ENCODE data around the gene SNRPD2. TPM values are rescaled to one million over a fixed set of nuclear protein-coding genes. Genes with fewer than 3 reads are reported as not detected.

The SNRPD2 gene
- total RNA-seq, 1 donor from 2014 or later: 314 TPM

- H3K27ac Mint-ChIP-seq (ENCODE audit: unreplicated experiment): no peak overlapping the region
- TF ChIP-seq CTCF (IDR thresholded peaks at IDR 0.05): peak; percentile 56
- H3K9me3 Mint-ChIP-seq (ENCODE audit: low read depth): no peaks in the 10 kb centered on the region
- peak; percentile 93 for DNase-seq (ENCODE audit: low spot score)
- peaks cover 3% of the 10 kb centered on the region for H3K27me3 Mint-ChIP-seq (ENCODE audit: low read depth)
- H3K4me3 Mint-ChIP-seq (ENCODE audit: unreplicated experiment): peak overlapping the region; percentile 60
- H3K36me3 Mint-ChIP-seq (ENCODE audit: low read depth): no peaks in the 10 kb centered on the region
- peaks cover 21% of the 10 kb centered on the region for H3K4me1 Mint-ChIP-seq (ENCODE audit: low read depth)
These were observed 14.2 kb downstream of the SNRPD2 start for GRCh38 chr19:45677351-45678230.

- TF ChIP-seq CTCF (IDR thresholded peaks at IDR 0.05): no peak
- no peak overlapping the region for H3K4me3 Mint-ChIP-seq (ENCODE audit: unreplicated experiment)
- no peaks in the 10 kb centered on the region for H3K36me3 Mint-ChIP-seq (ENCODE audit: low read depth)
- no peak overlapping the region for H3K27ac Mint-ChIP-seq (ENCODE audit: unreplicated experiment)
- DNase-seq (ENCODE audit: low spot score): no peak
- H3K4me1 Mint-ChIP-seq (ENCODE audit: low read depth): peaks cover 18% of the 10 kb centered on the region
- H3K27me3 Mint-ChIP-seq (ENCODE audit: low read depth): peaks cover 3% of the 10 kb centered on the region
- H3K9me3 Mint-ChIP-seq (ENCODE audit: low read depth): no peaks in the 10 kb centered on the region
These were observed 14.9 kb downstream of the SNRPD2 start for GRCh38 chr19:45676851-45677263.

- Mint-ChIP-seq H3K27me3 (ENCODE audit: low read depth) (peaks cover 8% of the 10 kb centered on the region), H3K4me1 (ENCODE audit: low read depth) (peaks cover 22% of the 10 kb centered on the region), H3K36me3 (ENCODE audit: low read depth) (no peaks in the 10 kb centered on the region), H3K9me3 (ENCODE audit: low read depth) (no peaks in the 10 kb centered on the region), H3K4me3 (ENCODE audit: unreplicated experiment) (no peak overlapping the region), H3K27ac (ENCODE audit: unreplicated experiment) (no peak overlapping the region)
- DNase-seq (ENCODE audit: low spot score): no peak
- TF ChIP-seq CTCF (IDR thresholded peaks at IDR 0.05): no peak
These were observed 16.8 kb downstream of the SNRPD2 start for GRCh38 chr19:45674946-45675345.

- peaks cover 29% of the 10 kb centered on the region for H3K4me1 Mint-ChIP-seq (ENCODE audit: low read depth)
- TF ChIP-seq CTCF (IDR thresholded peaks at IDR 0.05): no peak
- H3K4me3 Mint-ChIP-seq (ENCODE audit: unreplicated experiment): peak overlapping the region; percentile 22
- H3K36me3 Mint-ChIP-seq (ENCODE audit: low read depth): no peaks in the 10 kb centered on the region
- H3K27ac Mint-ChIP-seq (ENCODE audit: unreplicated experiment): no peak overlapping the region
- H3K9me3 Mint-ChIP-seq (ENCODE audit: low read depth): no peaks in the 10 kb centered on the region
- no peak for DNase-seq (ENCODE audit: low spot score)
- peaks cover 5% of the 10 kb centered on the region for H3K27me3 Mint-ChIP-seq (ENCODE audit: low read depth)
These were observed 20.9 kb downstream of the SNRPD2 start for GRCh38 chr19:45670670-45671453.

- Mint-ChIP-seq H3K27me3 (ENCODE audit: low read depth) (peaks cover 9% of the 10 kb centered on the region), H3K9me3 (ENCODE audit: low read depth) (no peaks in the 10 kb centered on the region), H3K4me3 (ENCODE audit: unreplicated experiment) (peak overlapping the region; percentile 76), H3K36me3 (ENCODE audit: low read depth) (no peaks in the 10 kb centered on the region), H3K4me1 (ENCODE audit: low read depth) (peaks cover 29% of the 10 kb centered on the region), H3K27ac (ENCODE audit: unreplicated experiment) (peak overlapping the region; percentile 68)
- no peak for DNase-seq (ENCODE audit: low spot score)
- no peak for TF ChIP-seq CTCF (IDR thresholded peaks at IDR 0.05)
These were observed 23.3 kb downstream of the SNRPD2 start for GRCh38 chr19:45668342-45668871.
